HEK293T (cell line): ENCODE data around the gene MT1A.

ENCODE experiments used
- ARNT ChIP-seq: fragments of 450-650 bp; IDR thresholded peaks from 2 replicates; pipeline ENCODE4 v1.6.1; 2017; ENCODE audit warnings: mild to moderate bottlenecking
- BHLHE40 ChIP-seq: fragments of 450-650 bp; IDR thresholded peaks from 2 replicates; pipeline ENCODE4 v1.6.1; 2016; ENCODE audit warnings: mild to moderate bottlenecking, moderate library complexity, borderline replicate concordance
- ELF4 ChIP-seq: fragments of 450-650 bp; IDR thresholded peaks from 2 replicates; pipeline ENCODE4 v1.6.1; 2017; ENCODE audit warnings: antibody characterized with exemption
- FOXA1 ChIP-seq: fragments of 450-650 bp; IDR thresholded peaks from 2 replicates; pipeline ENCODE4 v1.6.1; 2016; ENCODE audit warnings: mild to moderate bottlenecking
- FOXK2 ChIP-seq: fragments of 450-650 bp; IDR thresholded peaks from 2 replicates; pipeline ENCODE4 v1.6.1; 2016; ENCODE audit warnings: mild to moderate bottlenecking
- FOXM1 ChIP-seq: fragments of 450-650 bp; IDR thresholded peaks from 2 replicates; pipeline ENCODE4 v1.6.1; 2017; ENCODE audit warnings: mild to moderate bottlenecking, borderline replicate concordance
- HDGF ChIP-seq: fragments of 450-650 bp; IDR thresholded peaks from 2 replicates; pipeline ENCODE4 v1.6.1; 2017; ENCODE audit warnings: antibody characterized with exemption, borderline replicate concordance
- LEF1 ChIP-seq: fragments of 450-650 bp; IDR thresholded peaks from 2 replicates; pipeline ENCODE4 v1.6.1; 2017; ENCODE audit warnings: mild to moderate bottlenecking, borderline replicate concordance
- NFRKB ChIP-seq: fragments of 450-650 bp; IDR thresholded peaks from 2 replicates; pipeline ENCODE4 v1.6.1; 2016; ENCODE audit warnings: mild to moderate bottlenecking, moderate library complexity
- PKNOX1 ChIP-seq: fragments of 450-650 bp; IDR thresholded peaks from 2 replicates; pipeline ENCODE4 v1.6.1; 2016
- SP1 ChIP-seq: fragments of 450-650 bp; IDR thresholded peaks from 2 replicates; pipeline ENCODE4 v1.6.1; 2017
- SUZ12 ChIP-seq: fragments of 450-650 bp; IDR thresholded peaks from 2 replicates; pipeline ENCODE4 v1.6.1; 2016; ENCODE audit warnings: mild to moderate bottlenecking
- TARDBP ChIP-seq: fragments of 450-650 bp; IDR thresholded peaks from 2 replicates; pipeline ENCODE4 v1.6.1; 2016

DNA sequence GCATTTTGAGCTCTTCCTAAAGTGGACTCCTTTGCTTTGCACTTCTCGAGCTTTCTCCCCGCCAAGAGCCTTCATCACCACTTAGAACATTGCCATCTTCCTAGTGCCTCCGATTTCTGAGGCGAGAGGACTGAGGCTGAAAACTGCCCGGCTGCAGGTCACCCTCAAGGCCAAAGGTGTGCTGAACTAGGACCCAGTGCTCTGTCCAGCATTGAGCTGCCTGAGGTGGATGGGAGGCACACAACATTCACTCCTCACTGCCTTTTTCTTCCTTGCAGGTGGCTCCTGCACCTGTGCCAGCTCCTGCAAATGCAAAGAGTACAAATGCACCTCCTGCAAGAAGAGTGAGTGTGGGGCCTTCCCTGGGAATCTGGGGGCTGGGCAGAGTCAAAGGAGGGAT lies 5.4 kb downstream of the MT1A start:
- TF ChIP-seq FOXM1 = no peak
- TF ChIP-seq HDGF = no peak
- no peak for TF ChIP-seq SP1
- no peak for TF ChIP-seq TARDBP
- no peak for TF ChIP-seq BHLHE40
- TF ChIP-seq SUZ12 = no peak
- TF ChIP-seq FOXK2 = no peak
- no peak for TF ChIP-seq FOXA1
- TF ChIP-seq NFRKB = no peak
- no peak for TF ChIP-seq ELF4
- no peak for TF ChIP-seq PKNOX1
- no peak for TF ChIP-seq ARNT
- TF ChIP-seq LEF1 = no peak
